22Rv1 (cell line): Measurements from ENCODE around the gene WDR81.
A peak's percentile ranks its signal among the peaks of the same experiment; 100 is the strongest.

Experiments used
- H3K27ac ChIP-seq: fragments of 450-650 bp; 2 replicates; pipeline ENCODE4 v1.5.1; 2017
- ZFX ChIP-seq: fragments of 450-650 bp; IDR thresholded peaks from 2 replicates; pipeline ENCODE4 v1.6.1; 2017; ENCODE audit warnings: antibody characterized with exemption, borderline replicate concordance
- TF ChIP-seq, protein P1 (sequence below): fragments of 450-650 bp; IDR thresholded peaks from 2 replicates; pipeline ENCODE4 v1.5.1; 2017; ENCODE audit warnings: mild to moderate bottlenecking

Gene WDR81

DNA sequence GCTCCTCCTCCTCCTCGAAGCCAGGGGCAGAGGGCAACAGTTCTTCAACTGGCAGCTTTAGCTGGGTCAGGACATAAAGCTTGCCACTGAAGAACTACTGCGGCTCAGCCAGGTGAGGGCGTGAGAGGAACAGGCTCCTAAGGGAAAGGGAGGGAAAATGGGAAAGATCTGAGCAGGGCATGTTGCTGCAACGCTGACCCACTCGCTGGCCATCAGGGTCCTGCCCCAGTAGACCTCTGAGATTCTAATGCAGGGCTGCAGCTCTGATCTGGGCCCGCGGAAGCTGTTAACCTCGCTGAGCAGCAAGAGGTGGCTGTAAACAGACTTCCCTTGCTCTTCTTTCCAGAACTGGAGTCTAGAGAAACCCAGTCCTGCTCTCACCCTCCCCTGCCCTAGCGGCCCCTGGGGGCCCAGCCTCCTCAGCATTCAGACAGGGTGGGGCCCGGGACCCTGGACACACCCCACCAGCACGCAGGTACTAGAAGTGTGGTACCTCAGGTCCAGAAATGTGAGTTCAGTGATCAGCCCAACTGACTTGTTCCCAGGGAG lies 10.6 kb upstream of the WDR81 start:
- H3K27ac ChIP-seq, result peak overlapping the region; percentile 100
- TF ChIP-seq ZFX, result no peak
- TF ChIP-seq, protein P1, sequence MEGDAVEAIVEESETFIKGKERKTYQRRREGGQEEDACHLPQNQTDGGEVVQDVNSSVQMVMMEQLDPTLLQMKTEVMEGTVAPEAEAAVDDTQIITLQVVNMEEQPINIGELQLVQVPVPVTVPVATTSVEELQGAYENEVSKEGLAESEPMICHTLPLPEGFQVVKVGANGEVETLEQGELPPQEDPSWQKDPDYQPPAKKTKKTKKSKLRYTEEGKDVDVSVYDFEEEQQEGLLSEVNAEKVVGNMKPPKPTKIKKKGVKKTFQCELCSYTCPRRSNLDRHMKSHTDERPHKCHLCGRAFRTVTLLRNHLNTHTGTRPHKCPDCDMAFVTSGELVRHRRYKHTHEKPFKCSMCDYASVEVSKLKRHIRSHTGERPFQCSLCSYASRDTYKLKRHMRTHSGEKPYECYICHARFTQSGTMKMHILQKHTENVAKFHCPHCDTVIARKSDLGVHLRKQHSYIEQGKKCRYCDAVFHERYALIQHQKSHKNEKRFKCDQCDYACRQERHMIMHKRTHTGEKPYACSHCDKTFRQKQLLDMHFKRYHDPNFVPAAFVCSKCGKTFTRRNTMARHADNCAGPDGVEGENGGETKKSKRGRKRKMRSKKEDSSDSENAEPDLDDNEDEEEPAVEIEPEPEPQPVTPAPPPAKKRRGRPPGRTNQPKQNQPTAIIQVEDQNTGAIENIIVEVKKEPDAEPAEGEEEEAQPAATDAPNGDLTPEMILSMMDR, result peak; percentile 75

DNA sequence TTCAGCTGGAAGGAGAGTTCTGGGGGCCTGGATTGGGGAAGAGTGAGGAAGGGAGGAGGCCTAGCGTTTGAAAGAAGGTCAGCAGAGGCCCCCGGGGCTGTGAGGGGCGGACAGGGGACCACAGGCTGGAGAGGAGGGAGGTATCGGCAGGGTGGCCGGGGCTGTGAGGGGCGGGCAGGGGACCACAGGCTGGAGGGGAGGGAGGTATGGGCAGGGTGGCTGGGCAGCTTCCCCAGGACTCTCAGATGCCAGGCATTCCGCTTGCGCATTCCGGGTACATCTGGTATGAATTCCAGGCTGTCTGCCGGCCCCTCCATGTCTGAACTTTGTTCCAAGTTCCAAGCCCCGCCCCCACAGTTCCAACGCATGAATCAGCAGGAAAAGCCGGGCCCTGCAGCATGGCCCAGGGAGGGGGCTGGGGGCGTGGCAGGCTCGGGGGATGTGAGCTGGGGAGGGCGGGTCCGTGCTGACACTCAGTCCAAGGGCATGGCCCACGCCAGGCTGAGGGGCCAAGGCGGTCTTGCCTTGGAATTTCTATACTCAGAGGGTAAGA lies 10.0 kb upstream of the WDR81 start:
- H3K27ac ChIP-seq, result peak overlapping the region; percentile 100
- TF ChIP-seq, protein P1, result no peak
- TF ChIP-seq ZFX, result no peak

- H3K27ac ChIP-seq, result peak overlapping the region; percentile 100
These were observed 9.3 kb upstream of the WDR81 start for GRCh38 chr17:1714980-1715802.

DNA sequence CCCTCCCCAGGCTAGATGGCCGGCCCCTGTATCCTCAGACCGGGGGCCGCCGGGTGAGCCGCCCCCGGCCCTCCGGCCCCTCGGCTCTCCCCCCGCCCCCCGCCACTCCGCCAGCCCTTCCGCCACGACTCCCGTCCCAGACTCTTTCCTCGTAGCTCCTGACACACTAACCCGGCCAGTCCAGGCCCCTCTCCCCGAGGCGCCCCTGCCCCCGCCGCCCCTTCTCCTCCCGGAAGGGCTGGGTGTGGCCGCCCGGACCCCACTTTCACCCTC lies 8.8 kb upstream of the WDR81 start:
- TF ChIP-seq, protein P1, result no peak
- no peak for TF ChIP-seq ZFX
- H3K27ac ChIP-seq, result peak overlapping the region; percentile 100

More at GRCh38 chr17:1714980-1715802, 9.3 kb upstream of the WDR81 start:
- TF ChIP-seq ZFX, result no peak
- TF ChIP-seq, protein P1, result no peak

DNA sequence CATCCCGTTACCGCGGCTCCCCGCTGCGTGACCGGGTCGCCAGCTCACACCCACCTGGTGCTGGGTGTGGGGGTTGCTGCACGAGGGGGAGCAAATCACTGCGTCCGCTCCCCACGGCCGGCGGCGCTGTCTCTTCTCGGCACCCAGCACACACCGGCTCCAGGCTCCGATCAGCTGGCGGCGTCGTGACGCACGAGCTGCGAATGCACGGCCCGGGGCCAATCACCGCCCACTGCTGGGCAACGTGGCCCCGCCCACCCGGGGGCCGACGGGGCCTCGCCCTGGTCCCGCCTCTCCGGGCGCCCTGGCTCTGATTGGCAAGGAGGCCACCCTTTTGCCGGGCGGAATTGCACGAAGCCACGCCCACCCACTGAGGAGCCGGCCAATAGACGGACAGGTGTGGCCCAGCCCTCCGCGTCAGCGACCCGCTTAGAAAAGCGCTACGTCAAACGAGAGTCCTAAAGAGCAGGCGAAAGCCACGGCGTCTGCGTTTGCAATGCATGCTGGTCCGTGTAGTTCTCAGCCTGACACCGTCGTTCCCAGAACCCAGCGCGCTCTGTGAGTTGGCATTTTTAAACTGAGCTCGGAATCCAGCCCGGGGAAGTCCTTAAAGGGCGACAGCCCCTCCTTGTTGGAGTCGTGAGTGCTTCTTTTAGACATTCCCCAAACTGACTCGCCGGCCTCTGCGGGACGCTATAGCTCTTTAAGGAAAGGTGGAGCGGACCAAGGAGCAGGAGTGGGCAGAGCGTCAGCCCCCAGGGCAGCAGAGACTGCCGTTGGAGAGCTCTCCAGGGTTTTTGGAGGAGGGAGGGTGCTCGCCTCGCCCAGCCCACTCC lies 8.2 kb upstream of the WDR81 start:
- no peak for TF ChIP-seq ZFX
- TF ChIP-seq, protein P1, result no peak
- peak overlapping the region; percentile 100 for H3K27ac ChIP-seq

GRCh38 chr17:1716912-1717695 lies 7.4 kb upstream of the WDR81 start:
- H3K27ac ChIP-seq, result peak overlapping the region; percentile 100
- TF ChIP-seq, protein P1, result no peak
- no peak for TF ChIP-seq ZFX
